Fibroblast of pulmonary artery (primary cell): ENCODE data around the gene PTPRA.
"Not testable (repeated sequence)": the region's sequence is repeated elsewhere in the genome, so short reads cannot be mapped to it uniquely, and the experiment has no call there.

Experiments
- DNase-seq: peaks from one replicate; pipeline ENCODE4 v3.0.0-alpha.2; 2010; ENCODE audit warnings: low read depth
- H3K4me3 ChIP-seq: replicated peaks from 2 replicates; pipeline ENCODE4 v1.5.1; 2011; ENCODE audit warnings: low read depth, mild to moderate bottlenecking, control low read depth, low read length, moderate library complexity
- CTCF ChIP-seq: IDR thresholded peaks from 2 replicates; pipeline ENCODE4 v1.5.1; 2011; ENCODE audit warnings: mild to moderate bottlenecking, control low read depth, low read length, inconsistent platforms; ENCODE audit errors: missing control alignments

Gene PTPRA

GRCh38 chr20:2873010-2873746 lies at the start of gene PTPRA:
Gene PTPRA (plus strand): TSS chr20:2873481. CDS start chr20:2964278, 90,797 bp downstream.
- peak within 1 kb of the TSS; percentile 89 for H3K4me3 ChIP-seq
- DNase-seq: peak; percentile 92
- no peak for TF ChIP-seq CTCF

GRCh38 chr20:2825761-2826160 lies 47.5 kb upstream of the PTPRA start:
- TF ChIP-seq CTCF: no peak
- H3K4me3 ChIP-seq: no peak overlapping the region
- no peak for DNase-seq

- no peak for TF ChIP-seq CTCF
- no peak for DNase-seq
- no peak overlapping the region for H3K4me3 ChIP-seq
Observed at GRCh38 chr20:2826655-2827054, 46.6 kb upstream of the PTPRA start.

- no peak for TF ChIP-seq CTCF
- no peak overlapping the region for H3K4me3 ChIP-seq
- DNase-seq: no peak
Observed at GRCh38 chr20:2829376-2829775, 43.9 kb upstream of the PTPRA start.

- not testable (repeated sequence) for H3K4me3 ChIP-seq, DNase-seq
Observed at GRCh38 chr20:2831206-2831605, 42.1 kb upstream of the PTPRA start.

- TF ChIP-seq CTCF: no peak
- no peak for DNase-seq
- no peak overlapping the region for H3K4me3 ChIP-seq
Observed at GRCh38 chr20:2833761-2834160, 39.5 kb upstream of the PTPRA start.

- no peak for DNase-seq
- TF ChIP-seq CTCF: no peak
- no peak overlapping the region for H3K4me3 ChIP-seq
Observed at GRCh38 chr20:2834401-2835110, 38.7 kb upstream of the PTPRA start.
